ENCODE results near the gene RILPL2.
A peak's percentile ranks its signal among the peaks of the same experiment; 100 is the strongest.
"Not testable (repeated sequence)": the region's sequence is repeated elsewhere in the genome, so short reads cannot be mapped to it uniquely, and the experiment has no call there.

RILPL2 gene, protein sequence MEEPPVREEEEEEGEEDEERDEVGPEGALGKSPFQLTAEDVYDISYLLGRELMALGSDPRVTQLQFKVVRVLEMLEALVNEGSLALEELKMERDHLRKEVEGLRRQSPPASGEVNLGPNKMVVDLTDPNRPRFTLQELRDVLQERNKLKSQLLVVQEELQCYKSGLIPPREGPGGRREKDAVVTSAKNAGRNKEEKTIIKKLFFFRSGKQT

DNA sequence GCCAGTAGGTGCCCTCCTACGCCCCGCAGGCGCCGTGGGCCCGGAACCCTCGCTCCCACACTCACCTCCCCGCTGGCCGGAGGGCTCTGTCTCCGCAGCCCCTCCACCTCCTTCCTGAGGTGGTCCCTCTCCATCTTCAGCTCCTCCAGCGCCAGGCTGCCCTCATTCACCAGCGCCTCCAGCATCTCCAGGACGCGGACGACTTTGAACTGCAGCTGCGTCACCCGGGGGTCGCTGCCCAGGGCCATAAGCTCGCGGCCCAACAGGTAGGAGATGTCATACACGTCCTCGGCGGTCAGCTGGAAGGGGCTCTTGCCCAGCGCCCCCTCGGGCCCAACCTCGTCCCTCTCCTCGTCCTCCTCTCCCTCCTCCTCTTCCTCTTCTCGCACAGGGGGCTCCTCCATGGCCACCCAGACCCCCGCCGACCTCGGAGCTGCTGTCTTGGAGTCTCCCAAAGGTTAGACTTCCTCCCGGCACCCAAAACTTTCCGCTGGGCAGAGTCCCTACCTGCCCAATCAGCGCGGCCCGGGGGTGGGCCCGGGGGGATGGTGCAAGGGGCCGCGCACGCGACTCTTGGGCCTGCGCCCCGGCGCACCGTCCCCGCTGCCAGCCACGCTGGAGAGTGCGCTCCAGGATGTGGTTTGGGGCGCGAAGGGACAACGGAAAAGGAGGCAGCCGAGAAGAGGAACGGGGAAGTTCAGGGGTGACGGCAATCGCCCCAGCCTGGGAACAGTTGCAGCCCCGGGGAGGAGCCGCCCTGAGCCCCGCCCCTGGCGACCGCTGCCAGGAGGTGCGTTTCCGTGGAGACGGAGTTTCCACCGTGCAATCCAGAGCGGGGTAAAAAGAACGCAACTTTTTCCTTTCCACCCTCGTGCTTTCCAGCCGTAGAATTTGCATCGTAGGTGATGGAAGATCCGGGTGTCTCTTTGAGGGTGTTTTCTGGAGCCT lies at the start of gene RILPL2:
RILPL2 (minus strand) TSS at position 668 of the 948 bp plus-strand sequence; CDS start at position 404, 264 bp downstream.
- DNase-seq = peak; percentile 96

DNA sequence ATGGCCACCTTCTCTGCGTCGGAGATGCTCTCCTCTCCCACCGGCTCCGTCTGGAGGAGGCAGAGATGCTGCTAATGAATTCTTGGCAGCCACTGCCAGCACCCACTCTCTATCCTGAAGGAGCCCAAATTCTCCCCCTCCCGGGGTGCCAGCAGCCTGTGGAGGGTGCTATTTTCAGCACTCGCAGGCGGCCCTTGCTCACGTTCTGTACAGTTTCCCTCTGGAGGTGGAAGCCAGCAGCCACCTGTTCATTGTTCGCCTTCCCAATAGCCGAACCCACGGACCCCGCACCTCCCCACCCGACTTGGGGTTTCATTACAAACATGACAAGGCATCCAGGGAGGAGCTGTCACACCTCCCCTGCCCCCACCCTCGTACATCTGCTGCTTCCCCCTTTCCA lies 49.3 kb upstream of the RILPL2 start:
- no peak for DNase-seq

DNA sequence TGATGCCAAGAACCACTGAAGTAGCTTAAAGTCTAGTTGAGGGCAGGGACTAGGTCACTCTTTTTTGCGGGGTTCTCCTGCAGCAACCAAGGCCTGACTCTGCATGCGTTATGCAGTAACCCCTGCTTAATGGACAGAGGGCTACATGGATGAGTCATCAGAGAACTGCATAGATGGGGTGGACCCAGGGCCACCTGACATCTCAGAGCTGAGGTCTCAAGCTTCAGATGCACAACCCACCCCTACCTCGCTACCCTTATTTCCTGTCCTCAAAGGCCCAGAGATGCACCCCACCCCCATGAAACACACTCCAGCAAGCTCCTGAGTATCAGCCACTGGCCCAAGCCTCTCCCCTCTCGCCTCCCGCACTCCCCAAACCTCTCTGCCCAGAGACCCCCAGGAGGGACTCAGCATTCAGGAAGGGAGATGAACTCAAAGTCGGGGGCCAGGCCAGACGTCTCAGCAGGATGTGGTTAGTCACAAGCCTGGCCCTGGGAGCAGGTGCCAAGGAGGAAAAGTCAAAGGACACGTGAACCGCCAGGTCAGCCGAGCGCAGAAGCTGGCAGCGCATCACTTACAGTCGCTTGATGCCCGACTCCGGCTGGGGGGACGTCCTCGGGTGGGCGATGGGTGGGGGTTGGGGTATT lies 47.2 kb upstream of the RILPL2 start:
- DNase-seq = peak; percentile 13

DNA sequence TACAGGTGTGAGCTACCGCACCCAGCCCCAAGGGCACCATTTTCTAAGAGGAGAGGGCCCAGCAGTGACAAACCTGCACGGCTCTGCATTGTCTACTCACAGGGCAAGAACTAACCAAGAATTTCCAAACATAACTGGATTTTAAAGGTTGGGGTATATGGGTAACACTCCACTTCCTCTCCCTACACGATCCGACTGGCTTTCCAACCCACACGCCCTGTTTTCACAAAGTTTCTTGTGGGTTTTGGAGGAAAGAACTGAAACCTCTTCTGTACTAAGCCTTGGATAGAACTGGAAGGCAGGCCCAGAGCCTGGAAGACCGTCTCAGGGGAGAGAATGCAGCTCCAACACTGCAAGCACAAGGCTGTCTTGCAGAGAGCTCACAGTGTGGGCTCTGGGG lies 46.4 kb upstream of the RILPL2 start:
- no peak for DNase-seq

DNA sequence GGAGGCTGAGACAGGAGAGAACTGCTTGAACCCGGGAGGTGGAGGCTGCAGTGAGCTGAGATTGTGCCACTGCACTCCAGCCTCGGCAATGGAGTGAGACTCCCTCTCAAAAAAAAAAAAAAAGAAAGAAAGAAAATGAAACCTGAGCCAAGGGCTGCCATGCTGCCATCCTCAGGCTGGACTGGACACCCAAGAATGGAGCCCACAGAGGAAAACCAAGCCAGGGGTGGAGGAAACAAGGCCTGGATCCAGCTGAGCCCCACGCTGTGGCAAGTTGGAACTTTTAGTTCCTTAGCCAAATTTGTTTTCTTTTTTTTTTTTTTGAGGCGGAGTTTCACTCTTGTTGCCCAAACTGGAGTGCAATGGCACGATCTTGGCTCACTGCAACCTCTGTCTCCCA lies 44.8 kb upstream of the RILPL2 start:
- not testable (repeated sequence) for DNase-seq

DNA sequence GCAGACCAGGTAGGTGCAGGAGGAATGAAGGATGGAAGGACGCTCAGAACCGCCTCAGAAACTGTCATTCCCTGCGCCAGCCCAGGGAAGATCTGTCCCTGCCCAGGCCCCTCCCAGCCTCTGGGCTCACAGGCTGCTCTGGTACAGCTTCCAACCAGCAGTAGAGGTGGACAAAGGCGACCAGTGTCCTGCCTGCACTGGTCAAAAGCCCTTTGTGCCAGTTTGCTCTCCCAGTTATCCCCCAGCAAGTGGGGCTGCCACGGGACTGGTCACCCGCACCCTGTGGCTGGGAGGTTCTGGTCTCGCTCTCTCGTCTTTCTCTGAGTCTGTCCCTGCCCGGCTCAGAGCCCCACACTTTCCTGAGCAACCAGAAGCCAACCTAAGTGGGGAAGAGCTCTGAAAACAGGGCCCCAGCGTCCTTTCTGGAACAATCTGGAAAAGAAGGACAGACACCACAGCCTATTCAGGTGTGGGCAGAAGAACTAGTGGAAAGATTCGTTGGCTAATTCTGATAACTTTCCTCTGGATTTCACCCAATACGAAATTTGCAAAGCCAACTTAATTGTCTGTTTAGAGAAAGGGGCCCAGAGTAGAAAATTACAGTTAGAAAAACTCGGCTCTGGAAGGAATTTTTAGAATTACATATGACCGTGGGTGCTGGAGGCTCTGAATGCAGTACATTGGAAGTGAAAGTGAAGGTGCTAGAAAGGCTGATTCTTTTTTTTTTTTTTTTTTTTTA lies 43.1 kb upstream of the RILPL2 start:
- no peak for DNase-seq

DNA sequence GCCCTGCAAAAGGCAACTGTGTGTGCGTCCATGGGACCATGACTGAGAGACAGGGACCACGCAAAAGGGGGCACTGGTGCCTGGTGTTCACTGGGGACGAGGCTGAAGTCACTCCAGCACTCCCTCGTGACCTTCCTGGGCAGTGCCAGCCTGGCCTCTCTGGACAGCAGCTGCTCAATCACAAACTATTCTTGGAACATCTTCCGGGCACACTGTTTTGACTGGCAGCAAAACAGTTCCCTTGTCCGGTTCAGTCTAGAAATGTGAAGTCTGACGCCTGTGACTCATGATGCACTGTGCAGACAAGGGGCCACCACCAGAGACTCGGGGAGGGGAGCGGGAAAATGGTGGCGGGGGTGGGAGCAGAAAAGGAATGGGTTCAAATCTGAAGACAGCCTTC lies 42.3 kb upstream of the RILPL2 start:
- no peak for DNase-seq

DNA sequence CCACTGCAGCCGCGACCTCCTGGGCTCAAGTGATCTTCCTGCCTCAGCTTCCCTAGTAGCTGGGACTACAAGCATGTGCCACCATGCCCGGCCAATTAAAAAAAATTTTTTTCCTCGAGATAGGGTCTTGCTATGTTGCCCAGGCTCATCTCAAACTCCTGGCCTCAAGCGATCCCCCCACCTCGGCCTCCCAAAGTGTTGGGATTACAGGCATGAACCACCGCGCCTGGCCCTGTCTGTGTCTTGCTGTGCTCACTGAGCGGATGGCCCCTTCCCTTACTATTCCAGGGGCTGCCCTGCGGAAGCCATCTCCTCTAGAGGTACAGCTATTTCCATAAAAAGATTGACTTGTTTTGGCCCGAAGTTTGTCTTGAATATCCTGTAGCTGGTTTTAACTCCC lies 41.6 kb upstream of the RILPL2 start:
- DNase-seq = no peak

DNA sequence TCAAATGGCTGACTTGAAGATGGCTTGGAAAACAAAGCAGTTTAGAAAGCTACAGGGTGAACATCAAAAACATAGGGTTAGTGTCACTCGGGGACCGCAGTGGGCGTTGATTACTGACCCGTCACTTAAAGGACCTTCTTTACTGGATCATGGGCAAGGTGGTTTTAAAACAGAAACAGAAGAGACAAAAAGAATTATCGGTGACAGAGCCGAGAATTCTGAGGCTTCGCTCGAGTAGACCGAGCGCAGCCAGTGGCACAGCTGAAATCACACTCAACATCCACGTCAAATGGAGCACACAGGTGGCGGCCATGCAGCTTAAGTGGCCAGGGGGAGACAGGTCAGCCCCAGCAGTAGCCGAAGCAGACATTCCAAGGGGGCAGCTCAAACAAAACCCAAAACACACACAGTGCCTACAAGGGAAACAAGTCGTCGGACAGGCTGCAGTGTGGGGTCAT lies 38.8 kb upstream of the RILPL2 start:
- DNase-seq = no peak

DNA sequence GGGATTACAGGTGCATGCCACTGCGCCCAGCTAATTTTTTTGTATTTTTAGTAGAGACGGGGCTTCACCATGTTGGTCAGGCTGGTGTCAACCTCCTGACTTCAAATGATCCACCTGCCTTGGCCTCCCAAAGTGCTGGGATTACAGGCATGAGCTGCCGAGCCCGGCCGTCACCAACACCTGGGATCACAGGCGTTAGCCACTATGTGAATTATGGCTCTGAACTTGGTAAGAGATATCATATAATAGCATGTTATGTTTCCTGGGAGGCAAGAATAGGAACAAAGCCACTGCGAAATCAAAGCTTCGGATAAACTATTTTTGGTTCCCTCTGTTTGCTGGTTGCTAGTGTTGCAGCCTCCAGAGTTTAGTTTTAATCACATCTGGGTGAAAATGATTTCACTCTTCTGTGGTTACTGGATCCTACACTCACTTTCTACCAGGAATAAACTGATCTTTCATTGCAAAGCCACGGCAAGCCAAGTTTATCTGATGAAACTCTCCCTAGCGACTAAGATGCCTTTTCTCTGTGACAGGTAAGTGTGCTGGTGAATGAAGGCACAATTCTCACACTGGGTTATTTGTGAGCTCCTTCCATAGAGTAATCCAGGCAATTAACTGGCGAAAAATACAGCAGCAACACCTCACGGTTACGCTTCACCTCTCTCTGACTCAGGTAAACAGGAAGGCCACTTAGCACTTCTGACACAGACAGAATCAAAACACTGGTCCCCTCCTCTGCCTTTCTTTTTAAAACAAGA lies 38.2 kb upstream of the RILPL2 start:
- no peak for DNase-seq

DNA sequence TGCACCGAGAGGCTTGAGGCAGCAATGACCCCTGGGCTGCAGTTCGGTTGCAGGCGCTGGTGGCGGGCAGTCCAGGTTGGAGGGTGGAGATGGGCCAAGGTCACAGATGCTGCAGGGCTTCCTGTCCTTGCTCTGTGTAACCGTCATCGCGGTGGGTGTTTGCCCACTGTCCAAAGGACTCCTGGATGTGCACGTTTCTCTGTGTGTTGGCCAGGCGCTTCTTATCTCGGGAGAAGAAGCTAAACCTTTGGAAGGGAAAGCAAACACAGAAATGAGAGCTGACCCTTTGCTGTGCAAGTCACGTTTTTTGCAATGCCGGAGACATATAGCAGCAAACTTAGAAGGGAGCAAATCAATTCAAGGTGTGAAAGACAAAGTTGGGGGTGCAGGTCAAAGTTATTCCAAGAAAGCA lies 36.0 kb upstream of the RILPL2 start:
- DNase-seq = no peak

DNA sequence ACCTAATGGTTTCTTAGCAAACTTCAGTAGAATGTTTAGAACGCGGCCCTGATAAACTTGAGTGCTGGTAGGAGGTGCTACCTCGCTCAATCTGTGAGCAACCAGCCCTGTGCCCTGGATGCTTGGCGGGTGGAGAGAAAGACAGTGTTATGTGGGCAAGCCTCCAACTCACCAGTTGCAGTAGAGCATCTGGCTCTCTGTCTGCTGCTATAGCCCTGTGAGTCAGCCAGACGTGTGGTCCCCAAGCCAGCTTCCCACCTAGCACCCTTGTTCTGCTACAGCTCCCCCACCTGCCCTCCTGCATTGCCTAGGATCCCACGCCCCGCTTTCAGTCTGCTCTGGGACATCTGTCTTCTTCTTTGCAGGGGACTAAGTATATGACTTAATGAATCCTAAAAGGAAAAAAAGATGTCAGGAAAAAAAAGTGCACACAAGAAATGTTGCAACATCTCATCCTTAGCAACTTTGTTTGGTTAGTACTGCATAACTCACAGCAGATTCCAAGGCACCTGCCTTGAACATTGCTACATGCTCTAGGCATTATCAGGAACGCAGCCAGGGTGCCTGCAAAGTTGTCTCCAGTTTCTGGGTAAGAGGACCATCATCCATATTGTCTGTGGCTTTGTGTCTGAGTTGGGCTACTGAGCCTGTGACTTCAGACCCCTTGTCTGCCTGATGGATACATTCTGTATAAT lies 35.0 kb upstream of the RILPL2 start:
- no peak for DNase-seq

DNA sequence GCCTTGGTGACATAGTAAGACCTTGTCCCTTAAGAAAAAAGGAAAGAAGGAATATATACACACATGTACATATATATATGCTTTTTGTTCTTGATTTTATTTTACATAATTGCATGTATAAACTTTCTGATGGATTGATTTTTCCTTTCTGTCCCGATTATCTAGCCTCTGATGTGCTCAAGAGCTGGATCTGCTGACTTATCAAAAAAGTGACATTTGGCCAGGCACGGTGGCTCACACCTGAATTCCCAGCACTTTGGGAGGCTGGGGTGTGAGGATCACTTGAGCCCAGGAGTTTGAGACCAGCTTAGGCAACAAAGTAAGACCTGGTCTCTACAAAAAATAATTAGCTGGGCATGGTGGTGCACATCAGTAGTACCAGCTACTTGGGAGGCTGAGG lies 33.5 kb upstream of the RILPL2 start:
- no peak for DNase-seq

DNA sequence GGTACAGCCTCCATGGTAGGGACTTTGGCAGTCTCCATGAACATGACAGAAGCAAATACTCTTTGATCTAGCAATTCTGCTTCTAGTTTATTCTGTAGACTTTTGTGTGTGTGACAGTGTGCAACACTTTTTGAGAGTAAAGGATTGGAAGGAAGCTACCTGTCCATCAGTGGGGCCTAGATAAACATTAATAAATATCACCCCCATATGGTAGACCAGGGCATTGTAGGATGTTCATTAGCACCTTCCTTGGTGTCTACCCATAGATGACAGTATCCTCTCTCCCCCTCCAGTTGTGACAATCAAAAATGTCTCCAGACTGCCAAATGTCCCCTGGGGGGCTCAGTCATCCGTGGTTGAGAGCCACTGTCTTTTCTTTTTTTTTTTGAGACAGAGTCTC lies 32.3 kb upstream of the RILPL2 start:
- no peak for DNase-seq

DNA sequence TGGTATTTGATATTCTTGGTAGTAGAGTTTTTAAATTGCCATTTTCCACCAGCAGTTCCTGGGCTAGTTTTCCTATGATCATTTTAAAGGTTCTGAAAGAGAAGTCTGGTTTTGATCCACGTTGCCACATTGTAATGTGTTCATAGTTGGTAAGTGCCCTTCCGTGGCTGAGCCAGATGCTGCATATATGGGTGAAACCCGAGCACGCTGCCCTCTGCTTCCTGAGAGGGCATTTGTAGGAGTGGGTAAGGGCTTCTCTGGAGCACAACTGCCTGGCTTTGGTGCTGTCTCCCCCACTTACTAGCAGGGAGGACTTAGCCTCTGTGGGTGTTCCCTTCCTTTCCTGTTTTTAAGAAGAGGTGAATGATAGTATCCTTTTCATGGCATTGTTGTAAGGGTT lies 28.6 kb upstream of the RILPL2 start:
- DNase-seq = no peak

DNA sequence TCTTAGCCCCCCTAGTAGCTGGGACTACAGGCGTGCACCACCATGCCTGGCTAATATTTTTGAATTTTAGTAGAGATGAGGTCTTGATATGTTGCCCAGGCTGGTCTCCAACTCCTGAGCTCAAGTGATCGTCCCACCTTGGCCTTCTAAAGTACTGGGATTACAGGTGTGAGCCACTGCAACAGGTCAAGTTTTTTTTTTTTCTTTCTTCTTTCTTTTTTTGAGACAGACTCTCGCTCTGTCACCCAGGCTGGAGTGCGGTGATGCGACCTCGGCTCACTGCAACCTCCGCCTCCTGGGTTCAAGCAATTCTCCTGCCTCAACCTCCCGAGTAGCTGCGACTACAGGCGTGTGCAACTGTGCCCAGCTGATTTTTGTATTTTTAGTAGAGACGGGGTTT lies 26.7 kb upstream of the RILPL2 start:
- DNase-seq = not testable (repeated sequence)

DNA sequence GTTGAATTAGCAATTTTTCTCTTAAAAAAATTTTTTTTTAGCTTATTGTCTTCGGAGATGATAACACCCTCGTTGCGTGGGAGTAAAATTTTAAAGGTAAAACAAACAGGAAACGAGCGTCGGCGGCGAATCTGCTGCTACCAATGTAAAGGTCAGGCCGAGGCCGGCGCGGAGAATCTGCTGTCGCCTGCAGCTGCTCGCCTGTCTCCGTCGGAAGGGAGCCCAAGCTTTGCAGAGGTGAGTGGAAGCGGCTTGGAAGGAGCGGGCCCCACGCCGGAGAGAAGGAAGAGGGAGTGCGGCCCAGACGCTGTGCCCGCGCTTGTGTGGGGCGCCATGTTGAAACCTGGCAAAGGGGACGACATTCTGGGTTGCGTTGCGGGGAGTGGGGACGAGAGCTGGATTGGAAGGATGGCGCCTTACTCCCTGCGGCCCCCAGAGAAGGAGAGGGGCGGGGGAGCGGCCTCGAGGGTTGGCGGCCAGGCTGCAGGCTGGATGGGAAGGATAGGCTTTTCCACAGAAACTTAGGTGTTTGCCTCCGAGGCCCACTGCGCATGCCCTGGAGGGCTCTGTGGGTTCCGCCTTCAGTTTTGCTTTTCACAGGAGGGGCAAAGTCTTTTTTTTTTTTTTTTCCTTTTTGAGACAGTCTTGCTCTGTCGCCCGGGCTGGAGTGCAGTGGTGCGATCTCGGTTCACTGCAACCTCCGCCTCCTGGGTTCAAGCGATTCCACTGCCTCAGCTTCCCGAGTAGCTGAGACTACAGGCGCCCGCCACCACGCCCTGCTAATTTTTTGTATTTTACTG lies 21.7 kb upstream of the RILPL2 start, which contains the start of gene SNRNP35:
SNRNP35 (plus strand) TSS at position 160 of the 800 bp plus-strand sequence. CDS start 7,402 bp downstream, outside the sequence.
- DNase-seq = peak; percentile 88

DNA sequence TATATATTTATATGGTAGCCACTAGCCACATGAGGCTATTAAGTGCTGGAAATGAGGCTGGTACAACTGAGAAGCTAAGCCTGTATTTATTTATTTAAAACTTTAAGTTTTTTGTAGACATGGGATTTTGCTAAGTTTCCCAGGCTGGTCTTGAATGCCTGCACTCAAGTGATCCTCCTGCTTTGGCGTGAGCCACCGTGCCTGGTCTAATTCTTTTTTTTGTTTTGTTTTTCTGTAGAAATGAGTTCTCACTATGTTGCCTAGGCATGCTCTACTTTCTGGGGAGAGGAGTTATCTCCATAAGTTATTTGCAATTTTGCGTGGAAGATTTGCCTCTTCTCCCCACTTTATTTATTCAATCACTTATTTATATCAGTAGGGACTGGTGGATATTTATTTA lies 16.7 kb upstream of the RILPL2 start:
- DNase-seq = no peak

DNA sequence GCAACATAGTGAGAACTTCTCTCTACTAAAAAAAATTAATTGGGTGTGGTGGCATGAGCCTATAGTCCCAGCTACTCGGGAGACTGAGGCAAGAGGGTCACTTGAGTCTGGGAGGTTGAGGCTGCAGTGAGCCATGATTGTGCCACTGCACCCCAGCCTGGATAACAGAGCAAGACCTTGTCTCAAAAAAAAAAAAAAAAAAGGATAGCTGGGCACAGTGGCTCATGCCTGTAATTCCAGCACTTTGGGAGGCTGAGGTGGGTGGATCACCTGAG lies 15.7 kb upstream of the RILPL2 start:
- not testable (repeated sequence) for DNase-seq

DNA sequence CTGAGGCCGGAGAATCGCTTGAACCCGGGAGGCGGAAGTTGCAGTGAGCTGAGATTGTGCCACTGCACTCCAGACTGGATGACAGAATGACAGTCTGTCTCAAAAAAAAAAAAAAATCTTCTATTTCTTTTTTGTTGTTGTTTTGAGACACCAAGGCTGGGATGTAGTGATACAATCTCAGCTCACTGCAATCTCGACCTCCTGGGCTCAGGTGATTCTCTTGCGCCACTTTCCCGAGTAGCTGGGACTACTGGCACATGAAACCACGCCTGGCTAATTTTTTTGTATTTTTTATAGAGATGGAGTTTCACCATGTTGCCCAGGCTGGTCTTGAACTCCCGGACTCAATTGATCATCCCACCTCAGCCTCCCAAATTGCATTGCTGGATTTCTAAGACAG lies 14.2 kb upstream of the RILPL2 start:
- DNase-seq = no peak

DNA sequence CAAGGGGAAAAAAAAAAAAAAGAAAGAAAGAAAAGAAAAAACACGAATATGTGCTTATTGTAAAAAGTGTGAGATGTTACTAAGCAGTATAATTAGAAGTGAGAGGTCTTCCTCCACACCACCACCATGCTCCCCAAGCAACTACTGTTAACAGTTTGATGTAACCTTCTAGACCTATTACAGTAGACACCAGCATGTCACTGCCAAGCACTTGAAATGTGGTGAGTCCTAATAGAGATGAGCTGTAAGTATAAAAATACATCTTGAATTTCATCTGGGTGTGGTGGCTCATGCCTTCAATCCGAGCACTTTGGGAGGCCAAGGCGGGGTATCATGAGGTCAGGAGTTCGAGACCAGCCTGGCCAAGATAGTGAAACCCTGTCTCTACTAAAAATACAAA lies 13.4 kb upstream of the RILPL2 start:
- no peak for DNase-seq
